CD4-positive, alpha-beta T cell treated with Interleukin-2 at 100 ng/mL for 4 hours (primary cell): ENCODE results near the gene APP.
A peak's percentile ranks its signal among the peaks of the same experiment; 100 is the strongest.

Experiments
- DNase-seq: peaks from one replicate; pipeline ENCODE4 v3.0.0-alpha.2; 2020; ENCODE audit warnings: low spot score

Gene APP

DNA sequence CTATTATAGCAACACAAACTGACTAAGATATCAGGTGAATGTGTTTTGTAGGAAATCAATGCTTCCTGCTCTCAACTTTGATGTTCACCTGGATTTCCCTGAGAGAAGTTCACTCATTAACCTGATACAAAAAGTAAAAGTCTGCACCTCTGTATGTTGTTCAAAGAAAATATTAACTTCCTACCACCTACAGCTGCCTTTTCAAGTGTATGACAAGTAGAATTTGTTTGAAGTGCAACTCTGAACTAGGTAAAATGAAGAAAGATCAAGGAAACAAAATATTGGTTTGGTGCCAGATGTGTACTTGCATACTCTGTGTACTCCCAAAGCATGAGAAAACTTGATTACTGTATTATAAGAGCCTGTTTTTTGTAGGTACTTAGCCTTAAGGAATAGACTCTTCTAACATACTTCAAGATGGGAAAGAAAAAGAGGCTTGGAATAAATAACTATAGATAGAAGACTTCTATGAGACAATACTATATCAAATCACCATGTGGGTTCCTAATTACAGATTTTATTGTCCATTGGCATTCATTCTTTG lies 193.4 kb downstream of the APP start:
- no peak for DNase-seq

DNA sequence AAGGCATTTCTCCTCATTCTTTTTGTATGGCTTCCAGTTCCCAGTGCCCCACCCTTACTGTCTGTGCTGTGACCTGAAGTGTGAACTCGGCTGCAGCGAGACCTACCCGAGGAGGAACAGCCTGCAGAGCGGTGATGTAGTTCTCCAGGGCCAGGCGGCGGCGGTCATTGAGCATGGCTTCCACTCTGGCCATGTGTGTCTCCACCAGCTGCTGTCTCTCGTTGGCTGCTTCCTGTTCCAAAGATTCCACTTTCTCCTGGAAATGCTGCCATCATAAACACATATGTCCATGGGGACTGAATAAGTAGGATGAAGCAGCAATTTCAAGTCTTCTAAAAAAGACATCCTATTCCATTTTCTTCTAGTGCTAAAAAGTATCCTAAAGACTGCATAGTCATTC lies 195.6 kb downstream of the APP start:
- DNase-seq: no peak

DNA sequence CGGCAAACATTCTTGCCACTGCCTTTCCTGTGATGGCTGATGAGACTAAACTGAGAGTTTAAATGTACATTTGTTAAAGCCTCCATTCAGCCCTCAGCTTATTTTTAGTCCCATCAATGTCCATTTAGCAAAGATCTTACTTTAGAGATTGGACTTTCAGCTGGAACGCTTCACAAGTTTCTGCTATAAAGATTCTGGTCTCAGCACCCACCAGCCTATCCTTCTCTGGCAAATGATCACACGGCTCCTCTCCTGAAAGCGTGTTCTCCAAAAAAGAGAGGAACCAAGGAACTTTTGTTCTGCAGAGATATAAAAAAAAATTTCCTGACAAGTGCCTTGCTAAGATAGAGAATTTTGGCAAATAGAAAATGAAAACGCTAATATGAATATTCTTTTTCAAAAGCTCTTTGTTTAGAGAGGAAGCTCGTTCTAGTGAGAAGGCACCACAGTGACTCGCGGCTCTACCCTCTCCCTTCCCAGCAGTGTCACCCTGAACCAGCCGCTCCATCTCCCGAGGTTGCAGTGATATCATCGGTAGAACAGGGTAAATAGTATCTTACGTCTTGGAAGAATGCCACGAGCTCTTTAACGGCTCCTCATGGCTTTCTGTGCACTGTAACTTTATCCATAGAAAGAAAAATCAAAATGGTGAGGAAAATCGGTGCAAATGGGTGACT lies 200.2 kb downstream of the APP start:
- DNase-seq: no peak

DNA sequence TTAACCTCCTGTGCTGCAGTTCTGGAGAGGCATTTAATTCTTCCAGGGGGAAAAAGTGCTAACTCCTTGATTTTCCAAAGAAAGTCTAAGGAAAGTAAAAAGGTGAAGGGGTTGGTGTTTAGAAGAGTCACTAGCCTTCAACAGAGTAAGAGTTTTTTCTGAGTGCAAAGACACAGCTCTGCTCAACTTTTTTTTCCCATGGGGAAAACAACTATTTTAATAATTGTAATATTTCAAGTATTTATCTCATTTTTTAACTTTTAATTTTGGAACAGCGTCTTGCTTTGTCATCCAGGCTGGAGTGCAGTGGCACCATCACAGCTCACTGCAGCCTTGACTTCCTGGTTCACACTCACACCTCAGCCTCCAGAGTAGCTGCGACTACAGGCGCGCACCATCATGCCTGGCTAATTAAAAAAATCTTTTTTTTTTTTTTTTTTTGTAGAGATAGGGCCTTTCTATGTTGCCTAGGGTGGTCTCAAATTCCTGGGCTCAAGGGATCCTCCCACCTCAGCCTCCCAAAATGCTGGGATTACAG lies 202.6 kb downstream of the APP start:
- no peak for DNase-seq

DNA sequence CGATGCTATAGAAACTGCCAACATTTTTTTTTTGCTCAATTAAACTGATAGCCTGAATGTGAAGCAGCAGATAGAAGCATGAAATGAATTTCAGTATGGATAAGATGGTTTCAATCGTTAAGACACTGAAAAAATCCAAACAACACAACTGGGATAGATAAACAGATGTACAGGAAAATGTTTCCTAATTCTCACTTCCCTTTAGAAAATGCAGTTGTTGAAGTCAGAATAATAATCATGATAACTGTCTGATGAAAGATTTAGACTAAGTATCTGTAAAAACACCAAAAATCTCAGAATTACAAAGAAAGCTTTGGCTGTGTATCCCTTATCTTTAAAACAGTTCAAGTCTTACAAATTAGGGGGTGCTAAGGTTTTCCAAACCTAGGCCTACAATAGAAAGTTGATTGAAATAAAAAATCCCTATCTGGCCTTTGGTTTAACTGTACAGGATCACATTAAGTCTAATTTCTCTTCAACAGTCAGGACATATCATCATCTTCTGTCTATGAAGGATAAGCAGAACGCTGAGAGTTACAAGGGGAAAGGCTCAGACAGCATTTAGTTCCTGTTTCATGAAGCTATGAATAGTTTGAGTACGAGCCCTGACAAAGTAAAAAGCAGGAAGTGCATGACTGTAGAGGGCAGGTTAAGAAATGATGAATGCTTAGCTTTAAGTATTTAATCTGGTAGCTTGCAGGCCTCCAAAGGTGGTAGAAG lies 203.2 kb downstream of the APP start:
- DNase-seq: peak; percentile 8

DNA sequence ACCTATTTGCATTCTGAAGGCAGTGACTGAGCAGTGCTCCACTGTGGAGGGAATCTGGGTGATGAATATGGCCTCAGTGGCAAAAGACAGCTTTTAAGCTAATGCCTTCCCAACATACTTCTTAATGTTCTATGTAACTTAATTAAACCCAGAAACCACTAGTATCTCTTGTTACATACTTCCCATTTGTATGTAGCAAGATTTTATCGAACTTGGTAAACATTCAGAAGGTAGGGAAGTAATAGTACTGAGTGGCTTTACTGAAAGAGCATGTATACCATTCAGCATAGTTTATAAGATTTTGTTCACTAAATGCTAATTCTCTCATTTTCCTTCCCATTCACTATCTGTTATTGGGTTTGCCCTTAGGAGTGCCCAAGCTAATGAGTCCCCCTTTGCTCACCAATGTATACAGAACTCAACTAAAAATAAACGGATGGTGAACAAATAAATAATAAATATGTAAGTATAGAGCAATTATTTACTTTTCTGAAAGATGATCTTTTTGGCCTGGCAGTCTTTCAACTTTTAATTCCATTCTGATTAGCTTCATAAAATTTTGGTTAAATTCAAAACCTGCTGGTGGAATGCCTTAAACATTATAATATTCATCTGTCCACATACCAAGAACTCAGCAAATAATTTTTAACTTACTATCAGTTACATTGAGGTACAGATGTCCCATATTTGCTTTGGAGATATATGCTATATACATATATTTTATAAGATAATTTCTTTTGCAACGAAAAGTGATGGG lies 204.4 kb downstream of the APP start:
- no peak for DNase-seq

DNA sequence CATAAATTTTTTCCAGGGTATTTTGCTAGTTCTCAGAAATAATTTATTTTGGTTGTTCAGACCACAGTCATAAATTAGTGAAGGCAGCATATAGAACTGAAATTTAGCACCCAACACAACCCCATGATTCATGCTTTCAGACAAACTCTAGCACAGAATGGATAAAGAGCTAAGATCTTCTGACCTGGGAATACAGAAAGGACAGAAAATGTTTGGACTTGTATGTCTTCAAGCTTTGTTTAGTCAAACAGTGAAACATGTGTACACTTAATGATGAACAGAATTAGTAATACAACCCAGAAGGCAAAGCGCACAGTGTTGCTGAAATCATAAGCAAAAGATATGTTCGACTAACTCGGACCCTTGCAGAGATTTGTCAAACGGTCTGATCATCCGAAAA lies 205.6 kb downstream of the APP start:
- DNase-seq: no peak

DNA sequence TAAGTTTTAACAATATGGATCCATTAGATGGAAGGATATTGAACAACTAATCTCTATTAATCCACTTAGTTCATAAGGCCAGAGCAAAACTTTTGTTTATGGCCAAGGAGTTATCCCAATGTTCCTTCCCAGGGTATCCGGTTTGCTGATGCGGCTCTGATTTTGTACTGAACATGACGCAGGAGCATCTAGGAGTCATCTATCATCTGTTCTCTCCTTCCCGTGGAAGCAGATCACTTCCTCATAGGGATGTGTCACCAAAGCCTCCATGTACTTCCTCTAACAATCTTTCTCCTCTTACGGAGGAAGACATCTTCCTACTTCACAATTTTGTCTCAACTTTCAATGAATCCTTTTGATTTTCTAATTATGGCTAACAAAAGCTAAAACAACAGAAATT lies 206.6 kb downstream of the APP start:
- DNase-seq: no peak

DNA sequence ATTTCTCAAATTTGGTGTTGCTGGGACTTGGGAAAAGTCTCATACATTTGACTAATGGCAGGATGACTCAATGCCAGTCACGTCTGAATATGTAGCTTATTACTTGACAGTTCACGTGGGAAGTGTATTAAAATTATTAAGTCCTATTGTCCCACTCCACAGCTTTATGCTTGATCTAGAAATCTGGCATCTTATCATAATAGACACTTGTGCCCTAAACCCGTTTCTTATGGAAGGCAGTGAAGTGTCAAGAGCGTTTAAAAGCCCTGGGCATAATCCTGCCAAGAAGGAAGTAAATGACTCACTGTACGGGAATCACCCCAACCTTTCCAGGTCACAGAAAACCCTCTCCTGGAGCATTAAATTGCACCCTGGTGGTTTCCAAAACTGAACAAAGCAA lies 207.4 kb downstream of the APP start:
- DNase-seq: no peak

DNA sequence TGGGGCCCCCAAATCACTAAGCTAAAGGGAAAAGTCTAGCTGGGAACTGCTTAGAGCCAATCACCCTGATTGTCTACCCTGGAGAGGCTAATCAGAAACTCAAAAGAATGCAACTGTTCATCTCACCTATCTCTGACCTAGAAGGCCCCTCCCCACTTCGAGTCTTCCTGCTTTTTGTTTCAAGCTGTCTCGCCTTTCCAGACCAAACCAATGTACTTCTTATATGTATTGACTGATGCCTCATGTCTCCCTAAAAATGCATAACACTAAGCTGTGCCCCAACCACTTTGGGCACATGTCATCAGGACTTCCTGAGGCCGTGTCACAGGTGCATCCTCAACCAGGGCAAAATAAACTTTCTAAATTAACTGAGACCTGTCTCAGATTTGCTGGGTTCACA lies 209.5 kb downstream of the APP start:
- DNase-seq: no peak

DNA sequence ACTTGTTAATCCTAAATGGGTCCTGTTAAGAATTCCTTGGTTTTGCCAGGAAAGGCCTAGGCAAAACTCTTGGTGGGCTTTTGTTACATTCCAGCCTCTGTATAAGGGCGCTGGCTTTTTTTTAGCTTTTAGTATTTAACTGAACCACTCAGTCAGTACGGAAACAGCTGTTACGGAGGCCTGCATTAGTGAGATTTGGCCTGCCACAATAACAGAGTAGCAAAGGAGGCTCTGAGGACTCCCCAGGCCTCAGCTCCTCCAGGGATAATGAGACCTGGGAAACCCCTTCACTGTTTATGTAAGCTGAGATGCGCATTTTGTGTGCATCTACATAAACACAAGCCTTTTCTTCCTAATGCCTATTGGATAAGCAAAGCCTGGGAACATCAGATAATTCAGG lies 210.2 kb downstream of the APP start:
- DNase-seq: no peak

DNA sequence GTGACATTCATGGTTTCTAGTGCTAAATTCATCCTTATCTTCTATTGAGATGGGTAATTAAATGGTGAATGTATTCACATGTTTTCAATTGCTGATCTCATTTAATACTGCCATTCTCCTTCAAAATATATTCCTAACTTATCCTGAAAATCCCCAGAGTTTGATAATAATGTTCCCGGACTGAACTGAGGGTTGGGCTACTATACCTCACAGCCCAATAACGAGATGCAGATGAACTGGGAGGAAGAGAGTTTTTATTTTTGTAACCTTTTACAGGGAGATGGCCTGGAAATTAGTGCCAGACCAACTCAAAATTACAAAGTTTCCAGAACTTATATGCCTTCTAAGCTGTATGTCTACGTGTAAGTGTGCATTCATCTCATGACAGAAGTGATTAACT lies 210.8 kb downstream of the APP start:
- no peak for DNase-seq

DNA sequence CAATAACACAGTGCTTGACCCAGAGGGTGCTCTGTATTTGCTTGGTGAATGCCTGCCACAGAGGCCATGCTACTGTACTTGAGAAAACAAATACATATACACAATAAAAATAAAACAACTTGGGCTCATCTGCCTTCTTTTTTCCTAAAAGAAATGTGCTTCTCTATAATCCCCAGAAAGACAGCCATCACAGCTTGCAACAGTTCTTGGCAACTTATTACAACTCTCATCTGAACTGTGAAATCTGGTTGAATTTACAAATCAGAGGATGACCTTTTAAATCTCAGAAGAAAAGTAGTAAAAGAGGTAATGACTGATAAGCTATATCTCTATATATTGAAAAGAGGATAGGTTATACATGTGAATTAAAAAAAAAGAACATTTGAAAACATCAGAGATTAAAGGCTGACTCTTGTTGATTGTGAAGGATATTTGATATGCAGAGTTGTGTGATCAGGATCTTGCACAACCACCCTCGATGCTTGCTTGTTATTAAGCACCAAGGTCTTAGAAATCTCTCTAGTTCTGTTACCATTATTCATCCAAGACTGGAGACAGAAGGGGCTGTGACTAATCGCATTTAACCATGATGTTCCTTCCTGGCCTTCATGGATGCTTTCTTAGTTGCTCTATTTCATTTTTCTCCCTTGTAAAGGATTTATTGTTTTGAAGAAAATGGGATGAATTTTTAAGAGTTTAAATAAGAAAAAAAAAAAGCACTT lies 213.4 kb downstream of the APP start:
- no peak for DNase-seq

DNA sequence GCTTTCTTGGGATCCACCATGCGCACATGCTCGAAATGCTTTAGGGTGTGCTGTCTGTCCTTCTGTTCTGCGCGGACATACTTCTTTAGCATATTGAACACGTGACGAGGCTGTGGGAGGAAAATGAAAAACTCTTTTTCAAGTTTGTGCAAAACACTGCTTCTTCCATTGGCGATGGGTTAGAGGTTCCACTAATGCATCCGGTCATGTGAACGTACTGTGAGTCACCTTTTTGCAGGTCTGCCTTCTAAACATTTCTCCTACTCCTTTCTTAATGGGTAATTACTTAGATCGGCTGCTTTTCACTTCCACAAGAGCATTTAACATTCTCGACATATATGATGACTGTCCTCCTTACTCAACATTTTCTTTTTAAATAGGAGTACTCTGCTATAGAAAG lies 214.9 kb downstream of the APP start:
- no peak for DNase-seq

DNA sequence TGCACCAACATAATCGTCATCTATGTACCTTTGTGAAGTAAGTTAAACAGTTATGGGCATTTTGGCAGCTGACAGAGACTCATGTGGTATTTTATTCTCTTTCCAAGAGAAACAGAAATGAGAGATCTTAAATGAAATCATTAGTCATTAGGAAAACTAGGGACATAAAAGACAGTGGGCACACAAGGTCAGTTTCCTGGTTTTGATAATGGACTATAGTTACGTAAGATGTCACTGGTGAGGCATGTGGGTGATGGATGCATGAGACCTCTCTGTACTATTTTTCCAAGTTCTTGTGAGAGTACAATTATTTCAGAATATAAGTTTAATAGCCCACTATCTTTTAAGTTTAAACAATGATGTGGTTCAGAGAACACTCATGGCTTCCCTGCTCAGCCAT lies 216.9 kb downstream of the APP start:
- no peak for DNase-seq

DNA sequence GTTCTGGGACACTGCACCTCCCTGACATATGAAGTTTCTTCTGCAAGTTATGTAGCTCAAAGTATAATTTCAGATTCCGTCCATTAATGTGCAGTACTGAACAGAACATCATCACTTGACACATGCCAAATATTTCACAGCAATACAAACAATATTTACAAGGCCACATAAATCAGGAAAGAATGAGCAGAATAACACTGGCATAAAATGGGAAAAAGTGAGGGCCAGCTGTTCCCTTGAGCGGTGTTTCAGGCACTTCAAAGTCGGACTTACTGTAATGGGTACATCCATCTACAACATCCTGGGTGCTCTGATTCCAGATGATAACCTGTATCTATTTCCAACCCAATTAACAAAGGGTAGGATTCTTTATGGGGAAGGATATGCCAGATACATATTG lies 217.4 kb downstream of the APP start:
- no peak for DNase-seq

DNA sequence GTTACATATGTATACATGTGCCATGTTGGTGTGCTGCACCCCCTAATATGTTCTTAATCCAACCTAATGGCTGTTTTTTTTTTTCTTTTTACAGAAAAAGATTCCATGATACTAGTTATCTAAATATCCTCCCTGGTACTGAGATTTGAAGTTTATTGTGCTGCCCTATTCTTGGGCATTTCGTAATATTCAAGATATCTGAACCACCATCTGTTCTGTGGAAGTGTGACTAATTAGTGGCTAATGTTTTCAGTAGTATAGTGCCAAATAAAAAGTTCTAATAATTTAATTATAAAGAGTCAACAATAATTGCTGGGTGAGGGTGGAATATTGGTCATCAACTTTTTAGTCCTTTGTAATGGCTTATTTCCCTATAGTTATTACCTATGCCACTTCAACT lies 218.3 kb downstream of the APP start:
- no peak for DNase-seq

DNA sequence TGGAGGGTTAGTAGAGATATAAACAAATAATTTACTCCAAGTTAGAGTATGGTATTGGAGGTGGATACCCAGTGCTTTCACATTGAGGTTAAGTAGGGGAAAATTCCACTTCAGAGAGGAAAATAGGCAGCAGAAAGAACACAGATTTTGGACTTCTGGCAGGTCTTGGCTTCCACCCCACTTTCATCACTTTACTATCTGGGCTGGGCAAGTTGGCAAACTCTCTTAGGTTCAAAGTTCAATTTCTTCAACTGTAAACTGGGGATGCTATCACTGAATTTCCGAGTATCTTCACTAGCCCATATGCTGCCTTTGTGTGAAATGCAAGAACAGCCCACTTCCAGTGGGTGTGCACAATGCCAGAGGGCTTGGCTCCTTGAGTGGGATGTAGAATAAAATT lies 220.9 kb downstream of the APP start:
- DNase-seq: no peak

DNA sequence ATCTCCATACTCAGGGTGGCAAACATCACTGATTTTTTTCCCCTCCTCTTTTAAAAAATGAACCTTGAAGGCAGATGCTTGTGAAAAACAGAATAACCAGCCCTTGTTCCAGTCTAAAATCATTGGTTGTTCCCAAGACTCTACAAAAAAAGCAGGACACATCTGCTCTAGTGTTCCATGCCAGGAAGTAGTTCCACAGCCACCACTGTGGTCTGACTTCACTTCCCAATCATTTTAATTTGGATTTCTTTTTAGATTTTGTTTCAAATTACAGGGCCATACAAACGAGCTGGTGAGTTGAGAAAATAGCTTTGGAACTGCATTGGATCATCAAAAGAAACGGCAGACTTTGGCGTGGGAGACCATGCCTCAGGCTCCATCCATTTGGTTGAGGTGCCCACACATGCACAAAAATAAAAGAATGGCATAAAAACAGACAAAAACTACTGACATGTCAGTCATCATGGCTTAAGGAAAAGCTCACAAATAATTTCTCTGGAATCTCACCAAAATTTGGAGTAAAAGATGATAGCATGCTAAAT lies 225.8 kb downstream of the APP start:
- no peak for DNase-seq

DNA sequence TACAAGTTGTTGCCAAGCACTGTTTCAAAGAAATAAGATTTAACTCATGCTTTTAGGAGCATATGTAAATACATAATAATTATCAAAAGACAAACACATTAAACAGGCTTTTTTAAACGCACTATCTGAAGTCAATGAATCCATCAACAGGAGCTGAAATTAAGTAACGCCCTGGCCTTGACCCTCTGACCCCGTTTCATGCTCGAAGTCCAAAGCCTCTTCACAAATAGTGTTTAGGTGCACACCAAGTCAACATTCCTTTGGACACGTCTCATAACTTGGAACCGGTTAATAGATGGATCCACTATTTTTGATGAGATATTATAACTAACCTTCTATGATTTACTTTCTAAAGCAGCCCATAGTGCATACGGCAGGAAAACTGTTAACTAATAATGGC lies 226.5 kb downstream of the APP start:
- DNase-seq: no peak

DNA sequence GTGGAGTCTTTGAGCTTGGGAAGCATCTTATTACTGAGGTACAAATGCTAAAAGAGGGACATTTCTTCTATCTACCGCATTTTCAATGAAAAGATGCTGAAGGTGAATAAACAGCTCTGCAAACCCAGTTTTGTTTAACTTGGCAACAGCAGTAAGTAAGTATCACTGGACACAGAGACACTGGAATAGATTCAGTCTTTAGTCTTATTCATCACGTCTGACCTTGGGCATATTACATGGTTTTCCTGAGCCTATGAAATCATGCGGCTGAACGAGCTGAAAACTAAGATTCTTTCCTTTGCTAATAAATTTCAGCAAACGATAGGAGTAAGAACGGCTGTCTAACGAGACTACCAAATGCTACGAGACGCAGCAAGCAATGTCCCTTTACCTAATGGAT lies 228.4 kb downstream of the APP start:
- DNase-seq: no peak

DNA sequence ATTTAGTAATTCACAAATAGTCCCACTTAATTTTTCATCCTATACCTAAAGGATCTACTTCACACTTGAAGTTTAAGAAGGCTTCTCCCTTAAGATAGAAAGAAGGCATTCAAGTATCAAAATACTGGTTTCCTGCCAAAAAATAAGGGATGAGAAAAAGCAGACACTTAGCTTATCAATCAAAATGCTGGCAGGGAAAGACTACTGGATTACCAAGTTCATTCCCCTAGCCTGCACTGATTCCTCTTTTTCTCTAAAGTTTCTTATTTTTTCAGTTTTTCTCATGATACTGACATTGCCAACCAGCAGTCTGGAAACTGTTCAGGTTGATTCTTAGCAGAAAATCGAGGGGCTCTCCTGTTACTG lies 231.2 kb downstream of the APP start:
- DNase-seq: no peak
